Small intestine (tissue), 7 donors: Measurements from ENCODE around the gene RIOX2. TPM values are rescaled to one million over a fixed set of nuclear protein-coding genes. Genes with fewer than 3 reads are reported as not detected.

Experiments
- DNase-seq, 2 donors: peaks; one replicate each; pipeline versions ENCODE4 v3.0.0 to v3.0.0-alpha.2; 2013
- FAIRE-seq: peaks from 2 replicates; lab custom pipeline; 2012; peaks lifted over from hg19 to GRCh38; lab: Jason Lieb, UNC
- H3K27ac ChIP-seq, 3 donors: one replicate each; pipeline ENCODE4 v1.5.1; 2013; ENCODE audit warnings: low read length in 2 of 3, mild to moderate bottlenecking in 2 of 3, control low read depth in 1 of 3, inconsistent platforms in 1 of 3, low read depth in 1 of 3, moderate library complexity in 1 of 3
- H3K27me3 ChIP-seq, 3 donors: one replicate each; pipeline ENCODE4 v1.6.1; 2013; ENCODE audit warnings: low read length in 3 of 3, inconsistent platforms in 1 of 3; ENCODE audit not compliant: control insufficient read depth in 3 of 3, insufficient read depth in 3 of 3
- H3K36me3 ChIP-seq, 3 donors: one replicate each; pipeline ENCODE4 v1.6.1; 2013; ENCODE audit warnings: low read length in 3 of 3, inconsistent platforms in 1 of 3, low read depth in 1 of 3, mild to moderate bottlenecking in 1 of 3, moderate library complexity in 1 of 3; ENCODE audit not compliant: control insufficient read depth in 3 of 3, insufficient read depth in 2 of 3
- H3K4me1 ChIP-seq, 3 donors: one replicate each; pipeline ENCODE4 v1.6.1; 2013; ENCODE audit warnings: low read length in 2 of 3, inconsistent platforms in 1 of 3, low read depth in 1 of 3, mild to moderate bottlenecking in 1 of 3, moderate library complexity in 1 of 3; ENCODE audit not compliant: control insufficient read depth in 3 of 3, insufficient read depth in 2 of 3
- H3K4me3 ChIP-seq, 3 donors: one replicate each; pipeline ENCODE4 v1.5.1; 2013; ENCODE audit warnings: low read length in 3 of 3, control low read depth in 1 of 3, inconsistent platforms in 1 of 3, low read depth in 1 of 3, mild to moderate bottlenecking in 1 of 3, moderate library complexity in 1 of 3
- H3K9me3 ChIP-seq, 2 donors: one replicate each; pipeline ENCODE4 v1.6.1; 2013; ENCODE audit warnings: low read depth in 1 of 2, low read length in 1 of 2; ENCODE audit not compliant: control insufficient read depth in 2 of 2, insufficient read depth in 1 of 2
- WGBS, 3 donors: extraction: QIAGEN DNeasy Blood & Tissue Kit; methylation state at CpG; one replicate each; pipeline ENCODE4 v1.1.7; 2013; 5-methylcytosine and 5-hydroxymethylcytosine counted together
- polyA plus RNA-seq, 4 donors: library from polyadenylated mRNA; stranded (reverse) in 3 of 4; unstranded in 1 of 4; fragments of 200-250 nt in 3 of 4; fragments of 120-200 nt in 1 of 4; gene quantifications; one replicate each; pipeline versions ENCODE4 v1.2.1 to v1.2.3, GENCODE V29; 2013
- donor health status: healthy with polysubstance abuse.
- donor health status: control.
- donor health status: control.
- donor health status: Bipolar disorder and iron deficiency.
- donor health status: healthy.

The RIOX2 gene
- polyA plus RNA-seq, 4 donors: 5.6 to 26.4 (median 10.6) TPM

DNA sequence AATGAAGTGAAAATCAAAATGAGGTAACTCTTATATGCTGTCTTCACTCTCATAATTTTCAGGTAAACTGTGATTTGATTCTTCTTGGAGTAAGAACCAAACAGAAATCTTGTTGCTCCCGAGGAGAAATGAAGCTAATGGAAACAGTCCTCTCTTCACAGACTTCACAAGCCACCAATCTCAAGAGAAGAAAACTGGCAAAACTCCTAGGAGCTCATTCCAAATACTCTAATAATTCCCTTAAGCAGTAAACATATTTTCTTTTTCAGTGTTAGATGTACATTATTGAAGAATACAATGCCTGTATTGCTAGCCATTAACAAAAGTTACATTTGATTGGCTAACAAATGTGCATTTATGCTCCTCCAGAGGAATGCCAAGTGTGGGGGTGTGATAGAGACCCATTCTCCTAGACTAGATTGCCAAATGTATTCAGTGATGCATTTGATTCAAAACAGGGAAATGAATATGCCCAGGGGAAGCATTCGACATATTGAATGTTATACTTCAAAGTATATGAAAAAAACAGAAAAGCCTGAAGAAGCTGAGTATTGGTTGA lies 11.8 kb upstream of the RIOX2 start:
- no peak for FAIRE-seq
- no peak for DNase-seq
- H3K4me3 ChIP-seq: no peak overlapping the region
- no peaks in the 10 kb centered on the region for H3K36me3 ChIP-seq
- H3K27ac ChIP-seq: no peak overlapping the region
- 50 to 72% (median 68%) methylated on average over 2 of the region's 2 CpGs for WGBS, 3 donors
- H3K9me3 ChIP-seq: no peaks in the 10 kb centered on the region
- H3K27me3 ChIP-seq: no peaks in the 10 kb centered on the region
- no peaks in the 10 kb centered on the region for H3K4me1 ChIP-seq

DNA sequence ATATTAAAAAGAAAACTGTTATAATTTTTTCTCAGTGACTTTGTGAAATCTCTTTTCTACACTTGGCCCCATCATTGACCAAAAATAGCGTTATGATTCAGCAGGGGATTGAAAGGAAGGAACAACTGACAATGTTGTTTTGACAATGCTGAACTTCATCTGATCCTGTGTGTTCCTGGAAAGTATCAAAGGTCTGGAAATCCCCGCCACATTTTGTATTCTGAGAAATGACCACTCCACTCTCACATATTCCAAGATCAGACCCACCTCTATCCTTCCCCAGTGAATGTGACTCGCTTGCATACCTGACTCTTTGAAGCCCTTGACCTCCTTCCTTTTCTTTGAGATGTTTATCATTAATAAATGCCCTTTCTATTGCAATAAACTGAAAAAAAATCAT lies 9.7 kb upstream of the RIOX2 start:
- WGBS, 3 donors: 50 to 64% (median 63%) methylated on average over 3 of the region's 3 CpGs

DNA sequence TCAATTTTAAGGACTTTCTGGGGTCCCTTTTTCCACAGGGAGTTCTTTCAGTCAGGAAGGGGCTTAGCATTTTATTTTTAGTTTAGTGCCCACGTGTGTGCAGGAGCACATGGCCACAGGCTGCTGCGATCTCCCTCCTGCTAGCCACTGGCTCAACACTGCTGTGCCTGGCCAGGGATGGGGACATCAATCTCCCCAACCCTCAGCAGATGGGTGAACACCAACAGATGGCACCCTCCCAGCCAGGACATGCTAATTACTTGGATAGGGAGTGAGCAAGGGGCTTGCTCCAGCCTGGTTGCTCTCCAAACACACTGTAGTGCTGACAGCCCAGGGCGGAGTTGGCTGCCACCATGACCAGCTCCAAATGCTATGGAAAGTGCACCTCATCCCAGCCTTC lies 7.4 kb upstream of the RIOX2 start:
- Histone ChIP-seq H3K4me1 (no peaks in the 10 kb centered on the region), H3K27me3 (no peaks in the 10 kb centered on the region), H3K27ac (no peak overlapping the region), H3K36me3 (no peaks in the 10 kb centered on the region), H3K9me3 (no peaks in the 10 kb centered on the region), H3K4me3 (no peak overlapping the region)
- DNase-seq (no peak), FAIRE-seq (no peak)
- WGBS, 3 donors: 83 to 88% (median 87%) methylated on average over 3 of the region's 3 CpGs

More for the DNA sequence above, 9.7 kb upstream of the RIOX2 start:
- DNase-seq: no peak
- H3K27me3 ChIP-seq: no peaks in the 10 kb centered on the region
- no peaks in the 10 kb centered on the region for H3K4me1 ChIP-seq
- H3K4me3 ChIP-seq: no peak overlapping the region
- no peak for FAIRE-seq
- no peaks in the 10 kb centered on the region for H3K9me3 ChIP-seq
- no peak overlapping the region for H3K27ac ChIP-seq
- H3K36me3 ChIP-seq: no peaks in the 10 kb centered on the region

DNA sequence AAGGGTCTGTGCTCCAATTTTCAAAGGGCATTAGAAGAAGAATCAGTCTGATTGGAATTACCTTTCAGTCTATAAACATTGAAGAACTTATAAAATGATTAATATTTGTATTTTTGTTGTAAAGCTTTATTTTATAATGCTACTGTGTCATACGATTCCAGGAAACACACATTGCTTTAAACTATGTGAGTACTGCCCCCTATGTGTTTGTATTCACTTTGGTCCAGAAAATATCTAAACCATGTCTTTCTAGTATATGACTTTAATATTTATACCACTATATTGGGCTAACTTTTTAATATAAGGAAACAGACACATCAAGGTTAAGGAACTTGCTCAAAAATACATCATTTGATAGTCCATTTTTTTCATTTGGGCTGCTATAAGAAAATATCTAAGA lies 3.2 kb upstream of the RIOX2 start:
- peaks cover 0 to 15% (median 4%) of the 10 kb centered on the region in 3 donors for H3K4me1 ChIP-seq
- no peak for FAIRE-seq
- 63 to 92% (median 73%) methylated on average over 1 of the region's 1 CpG for WGBS, 3 donors
- no peak for DNase-seq
- no peaks in the 10 kb centered on the region for H3K27me3 ChIP-seq
- no peak overlapping the region for H3K27ac ChIP-seq
- no peaks in the 10 kb centered on the region for H3K9me3 ChIP-seq
- H3K36me3 ChIP-seq: no peaks in the 10 kb centered on the region
- no peak overlapping the region for H3K4me3 ChIP-seq

DNA sequence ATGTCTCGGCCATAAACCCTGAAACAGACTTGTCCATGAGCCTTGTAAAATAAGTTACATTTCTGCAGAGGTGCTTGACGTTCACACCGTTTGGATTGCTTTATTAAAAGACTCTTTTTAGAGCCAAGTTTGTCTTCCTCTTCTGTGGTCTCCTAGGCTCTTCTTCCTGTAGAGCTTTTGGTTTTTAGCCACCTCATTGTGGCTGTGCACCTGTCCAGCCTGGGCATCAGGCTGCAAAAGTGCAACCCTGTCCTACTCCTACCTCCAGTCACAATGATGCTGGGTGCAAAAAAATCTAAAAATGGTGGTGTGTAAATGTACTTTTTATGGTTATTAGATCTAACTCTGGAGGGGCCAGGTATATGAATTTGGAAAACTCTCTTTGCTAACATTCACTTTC lies 2.8 kb upstream of the RIOX2 start:
- DNase-seq: no peak

DNA sequence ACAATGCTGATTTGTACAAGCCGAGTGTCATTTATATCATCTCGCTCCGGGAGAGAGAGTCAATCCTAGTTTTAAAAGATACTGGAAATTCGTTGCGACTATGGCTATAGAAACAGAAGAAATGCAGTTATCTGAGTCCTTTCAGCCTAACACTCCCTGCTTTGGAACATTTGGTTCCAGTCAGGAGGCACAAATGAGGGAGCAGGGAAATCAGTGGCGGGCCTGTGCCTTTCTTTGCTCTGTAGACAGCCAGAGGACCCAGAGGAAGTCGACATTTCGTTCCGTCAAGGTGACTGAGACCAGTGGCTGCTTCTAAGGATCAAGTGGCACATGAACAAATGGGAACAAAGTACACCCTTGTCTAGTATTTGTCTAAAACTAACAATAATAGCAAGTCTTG lies 745 bp upstream of the RIOX2 start:
- 95 to 96% (median 96%) methylated on average over 9 of the region's 9 CpGs for WGBS, 3 donors
- Histone ChIP-seq H3K4me1 (peaks cover 0 to 15% (median 7%) of the 10 kb centered on the region in 3 donors), H3K36me3 (no peaks in the 10 kb centered on the region), H3K4me3 (peak overlapping the region in 1 of 3 donors; percentile 34), H3K27me3 (no peaks in the 10 kb centered on the region), H3K27ac (peak overlapping the region in 1 of 3 donors; percentile 15), H3K9me3 (no peaks in the 10 kb centered on the region)
- no peak for FAIRE-seq
- DNase-seq: no peak

More for the DNA sequence above, 2.8 kb upstream of the RIOX2 start:
- Histone ChIP-seq H3K36me3 (no peaks in the 10 kb centered on the region), H3K4me3 (no peak overlapping the region), H3K9me3 (no peaks in the 10 kb centered on the region), H3K27ac (no peak overlapping the region), H3K4me1 (peaks cover 0 to 15% (median 4%) of the 10 kb centered on the region in 3 donors), H3K27me3 (no peaks in the 10 kb centered on the region)
- WGBS, 3 donors: 71 to 82% (median 72%) methylated on average over 3 of the region's 3 CpGs
- FAIRE-seq: no peak

DNA sequence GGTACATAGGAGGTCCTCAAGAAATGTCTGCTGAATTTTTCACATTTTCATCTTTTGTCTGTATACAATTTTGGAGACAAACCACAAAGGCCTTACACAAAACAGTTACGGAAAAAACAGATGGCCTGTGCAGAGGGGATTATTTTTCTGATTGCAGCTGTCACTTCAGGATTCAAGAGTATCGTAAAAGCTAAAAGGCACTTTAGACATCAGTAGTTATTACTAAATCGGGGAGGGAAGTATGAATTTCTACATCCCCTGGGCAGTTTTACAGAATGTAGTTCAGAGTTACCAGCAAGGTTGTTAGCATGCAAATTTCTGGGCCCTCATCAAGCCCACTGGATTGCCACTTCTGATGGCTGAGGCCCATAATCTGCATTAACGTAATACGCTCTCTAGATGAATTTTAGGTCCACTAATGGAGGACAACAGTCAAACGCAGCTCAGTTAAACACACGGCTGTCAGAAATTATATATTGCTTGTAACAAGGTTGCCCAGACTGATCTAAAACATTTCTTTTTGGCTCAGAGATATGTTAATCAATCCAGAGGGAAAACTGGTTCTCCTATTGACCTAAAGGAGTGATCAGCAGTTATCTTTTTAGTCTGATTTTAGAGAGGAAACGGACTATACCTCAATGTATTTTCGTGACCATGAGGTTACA lies 1.1 kb downstream of the RIOX2 start:
- no peaks in the 10 kb centered on the region for H3K9me3 ChIP-seq
- H3K36me3 ChIP-seq: peaks cover 0 to 4% (median 3%) of the 10 kb centered on the region in 3 donors
- H3K27me3 ChIP-seq: no peaks in the 10 kb centered on the region
- no peak for FAIRE-seq
- no peak for DNase-seq
- H3K4me1 ChIP-seq: peaks cover 0 to 15% (median 7%) of the 10 kb centered on the region in 3 donors
- H3K27ac ChIP-seq: peak overlapping the region in 2 of 3 donors; percentile 26 to 86
- H3K4me3 ChIP-seq: peak overlapping the region; percentile 34 to 70 (median 64)
- 58 to 61% (median 61%) methylated on average over 9 of the region's 9 CpGs for WGBS, 3 donors

DNA sequence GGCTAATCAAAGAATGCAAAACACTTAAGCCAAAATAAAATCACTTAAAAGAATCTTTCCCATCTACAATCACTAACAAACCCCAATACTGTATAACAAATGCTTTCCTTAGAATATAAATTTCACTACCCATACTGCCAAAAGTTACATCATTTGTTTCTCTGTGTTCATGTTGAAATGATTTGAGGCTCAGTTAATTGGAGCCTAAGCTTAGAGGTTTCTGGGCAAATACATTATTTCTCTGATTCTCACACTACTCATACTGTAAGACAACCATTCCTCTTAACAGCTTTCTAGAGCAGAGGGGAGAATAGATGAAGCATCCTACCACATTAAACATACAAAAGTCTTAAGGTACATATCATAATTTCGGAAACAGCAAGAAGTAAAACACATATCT lies 2.1 kb downstream of the RIOX2 start:
- Histone ChIP-seq H3K4me3 (no peak overlapping the region), H3K9me3 (no peaks in the 10 kb centered on the region), H3K36me3 (peaks cover 0 to 4% (median 3%) of the 10 kb centered on the region in 3 donors), H3K27ac (no peak overlapping the region), H3K4me1 (peaks cover 0 to 15% (median 7%) of the 10 kb centered on the region in 3 donors), H3K27me3 (no peaks in the 10 kb centered on the region)
- DNase-seq (no peak), FAIRE-seq (no peak)
- WGBS, 3 donors: 74 to 97% (median 91%) methylated on average over 1 of the region's 1 CpG
